HT1080 (cell line): ENCODE results near the gene HAP1. TPM values are rescaled to one million over a fixed set of nuclear protein-coding genes. Genes with fewer than 3 reads are reported as not detected.
A peak's percentile ranks its signal among the peaks of the same experiment; 100 is the strongest.
"Not testable (repeated sequence)": the region's sequence is repeated elsewhere in the genome, so short reads cannot be mapped to it uniquely, and the experiment has no call there.

Experiments used
- DNase-seq: peaks from one replicate; pipeline ENCODE4 v3.0.0-alpha.2; 2015; ENCODE audit warnings: low read depth
- total RNA-seq: library from RNA; depleted of rRNA; stranded (reverse); fragments of >200 nt; shearing (Covaris generic); gene quantifications from 2 replicates; pipeline ENCODE4 v1.2.3, GENCODE V29; 2014

Gene HAP1
- total RNA-seq, 1 experiment from 2014 or later = 0.10 TPM

GRCh38 chr17:41691031-41691777 is 43.2 kb downstream of the HAP1 start:
- DNase-seq = no peak

GRCh38 chr17:41690497-41690896 is 43.9 kb downstream of the HAP1 start:
- DNase-seq = no peak

GRCh38 chr17:41689497-41690299 is 44.7 kb downstream of the HAP1 start:
- peak; percentile 63 for DNase-seq

- peak; percentile 99 for DNase-seq
Measured at GRCh38 chr17:41688641-41689496, 45.6 kb downstream of the HAP1 start, which contains the start of gene EIF1. Gene EIF1, plus strand, starts transcription at chr17:41688885. Its CDS starts 154 bp downstream, at chr17:41689039.

- peak; percentile 70 for DNase-seq
Measured at GRCh38 chr17:41687828-41688640, 46.4 kb downstream of the HAP1 start.

GRCh38 chr17:41686281-41686680 is 48.2 kb downstream of the HAP1 start:
- DNase-seq = no peak

- not testable (repeated sequence) for DNase-seq
Measured at GRCh38 chr17:41685753-41686152, 48.7 kb downstream of the HAP1 start.

DNA sequence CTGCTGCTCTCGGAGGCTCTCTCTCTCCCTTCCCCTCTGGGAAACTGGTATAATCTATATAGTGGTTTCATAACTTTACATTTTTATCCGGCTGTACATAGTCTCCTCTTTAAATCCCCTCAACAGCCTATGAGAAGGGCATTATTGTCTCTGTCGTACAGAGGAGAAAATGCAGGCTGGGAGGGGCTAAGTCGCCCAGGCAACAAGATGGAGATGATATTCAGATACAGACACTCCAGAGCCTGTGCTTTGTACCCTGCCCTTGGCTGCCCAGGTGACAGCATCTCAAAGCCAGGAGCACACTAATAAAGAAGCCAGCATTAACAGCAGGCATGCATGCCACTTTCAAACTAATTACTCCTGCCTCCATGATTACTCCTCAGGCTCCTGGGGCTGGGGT is 50.4 kb downstream of the HAP1 start:
- no peak for DNase-seq

DNA sequence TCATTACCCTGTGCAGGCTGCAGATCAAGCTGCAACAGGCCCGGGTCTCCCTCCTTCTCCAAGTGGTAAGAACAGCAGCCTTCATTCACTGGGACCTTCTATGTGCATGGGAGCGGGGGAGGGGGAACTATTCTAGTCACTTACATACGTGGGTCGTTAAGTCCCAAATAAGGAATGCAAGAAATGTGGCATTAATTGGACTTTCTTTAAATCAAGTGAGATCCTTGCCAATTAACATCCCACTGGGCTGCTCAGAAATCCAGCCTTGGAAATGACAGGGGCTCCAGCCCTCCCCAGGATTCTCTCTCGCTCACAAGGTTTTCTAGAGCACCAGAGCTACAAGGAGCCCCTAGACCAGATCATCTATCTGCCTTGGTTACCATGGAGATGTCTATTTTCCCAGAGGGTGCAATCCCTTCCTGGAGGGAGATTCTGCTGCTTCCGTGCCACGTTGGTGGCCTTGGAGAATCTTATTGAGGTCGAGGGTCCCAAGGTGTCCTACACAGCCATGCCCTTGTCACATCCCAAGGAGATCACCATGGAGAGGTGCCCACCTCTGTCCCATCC is 50.9 kb downstream of the HAP1 start:
- DNase-seq = no peak

DNA sequence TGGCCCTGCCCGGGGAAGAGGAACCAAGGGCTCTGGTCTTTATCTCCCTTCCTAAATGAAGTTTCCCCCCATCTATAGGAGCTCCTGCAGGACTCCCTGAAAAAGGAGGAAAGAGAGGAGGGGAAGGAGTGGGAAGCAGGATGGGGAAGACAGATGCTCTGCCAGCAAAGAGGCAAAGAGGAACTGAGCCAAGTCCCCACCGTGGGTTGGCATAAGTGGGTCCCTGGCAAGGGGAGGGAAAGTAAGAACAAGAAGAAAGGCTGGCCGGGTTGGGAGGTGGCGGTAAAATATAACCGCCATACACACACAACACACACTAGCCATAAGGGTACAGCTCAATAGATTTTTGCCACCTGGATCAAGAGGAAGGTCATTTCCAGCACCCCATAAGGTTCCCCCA is 51.8 kb downstream of the HAP1 start:
- DNase-seq = no peak

GRCh38 chr17:41681776-41682175 is 52.7 kb downstream of the HAP1 start:
- no peak for DNase-seq

DNA sequence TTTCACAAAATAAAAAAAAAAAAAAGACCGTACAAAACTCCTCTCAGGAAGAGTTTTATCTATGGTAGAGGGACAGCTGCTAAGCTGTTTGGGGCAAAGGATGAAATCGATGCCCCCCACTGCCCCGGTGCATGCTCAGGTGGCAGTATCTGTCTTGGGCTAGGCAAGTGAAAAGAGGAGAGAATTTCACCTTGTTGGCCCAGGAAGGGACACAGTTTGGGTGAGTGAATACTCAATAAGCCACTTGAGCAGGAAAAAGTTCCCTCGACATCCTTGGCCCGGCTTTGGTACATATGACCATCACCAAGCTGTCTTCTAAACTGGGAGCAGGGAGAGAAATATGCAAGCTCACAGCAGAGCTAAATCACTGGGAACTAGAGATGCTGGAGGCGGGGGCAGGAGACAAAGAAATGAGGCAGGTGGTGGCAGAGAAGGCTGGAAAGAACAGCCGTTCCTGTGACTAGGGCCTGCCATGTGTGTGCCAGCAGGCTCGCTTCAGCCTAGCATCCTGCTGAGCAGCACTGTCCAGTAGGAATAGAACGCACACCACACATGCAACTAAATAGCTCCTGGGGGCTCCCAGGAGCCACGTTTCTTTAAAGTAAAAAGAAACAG is 53.9 kb downstream of the HAP1 start:
- no peak for DNase-seq

GRCh38 chr17:41679740-41680425 is 54.6 kb downstream of the HAP1 start:
- DNase-seq = no peak

DNA sequence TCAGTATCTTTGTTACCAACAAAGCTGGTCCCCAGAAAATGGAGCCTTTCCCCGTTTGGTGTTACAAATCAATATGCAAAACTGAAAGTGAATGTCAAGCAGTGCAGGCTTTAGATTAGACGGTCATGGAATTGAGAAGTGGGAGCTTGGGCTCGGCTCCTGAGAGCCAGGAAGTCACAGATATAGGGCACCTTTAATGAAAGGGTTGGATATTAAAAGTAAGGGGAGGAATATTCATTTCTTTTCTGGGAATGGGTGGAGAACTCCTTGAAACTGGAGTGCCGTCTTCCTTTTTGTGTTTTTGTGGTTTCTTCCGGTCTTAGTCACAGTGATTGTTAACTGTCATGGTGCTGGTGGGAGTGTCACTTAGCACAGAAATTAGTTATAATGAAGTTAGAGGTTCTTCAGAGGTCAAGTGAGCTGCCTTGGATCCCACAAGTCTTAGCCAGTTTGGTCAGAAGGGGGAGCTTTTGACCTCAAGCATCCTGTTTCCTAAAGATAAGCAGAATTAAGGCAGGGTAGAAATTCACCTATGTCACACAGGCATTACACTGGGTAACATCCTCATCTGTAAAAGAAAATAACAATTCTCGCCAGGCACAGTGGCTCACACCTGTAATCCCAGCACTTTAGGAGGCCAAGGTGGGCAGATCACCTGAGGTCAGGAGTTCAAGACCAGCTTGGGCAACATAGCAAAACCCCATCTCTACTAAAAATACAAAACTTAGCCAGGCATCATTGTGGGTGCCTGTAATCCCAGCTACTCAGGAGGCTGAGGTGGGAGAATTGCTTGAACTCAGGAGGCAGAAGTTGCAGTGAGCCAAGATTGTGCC is 55.3 kb downstream of the HAP1 start:
- peak; percentile 94 for DNase-seq

- DNase-seq = peak; percentile 89
Measured at GRCh38 chr17:41678411-41678906, 56.0 kb downstream of the HAP1 start.

GRCh38 chr17:41676058-41676419 is 58.4 kb downstream of the HAP1 start:
- no peak for DNase-seq

DNA sequence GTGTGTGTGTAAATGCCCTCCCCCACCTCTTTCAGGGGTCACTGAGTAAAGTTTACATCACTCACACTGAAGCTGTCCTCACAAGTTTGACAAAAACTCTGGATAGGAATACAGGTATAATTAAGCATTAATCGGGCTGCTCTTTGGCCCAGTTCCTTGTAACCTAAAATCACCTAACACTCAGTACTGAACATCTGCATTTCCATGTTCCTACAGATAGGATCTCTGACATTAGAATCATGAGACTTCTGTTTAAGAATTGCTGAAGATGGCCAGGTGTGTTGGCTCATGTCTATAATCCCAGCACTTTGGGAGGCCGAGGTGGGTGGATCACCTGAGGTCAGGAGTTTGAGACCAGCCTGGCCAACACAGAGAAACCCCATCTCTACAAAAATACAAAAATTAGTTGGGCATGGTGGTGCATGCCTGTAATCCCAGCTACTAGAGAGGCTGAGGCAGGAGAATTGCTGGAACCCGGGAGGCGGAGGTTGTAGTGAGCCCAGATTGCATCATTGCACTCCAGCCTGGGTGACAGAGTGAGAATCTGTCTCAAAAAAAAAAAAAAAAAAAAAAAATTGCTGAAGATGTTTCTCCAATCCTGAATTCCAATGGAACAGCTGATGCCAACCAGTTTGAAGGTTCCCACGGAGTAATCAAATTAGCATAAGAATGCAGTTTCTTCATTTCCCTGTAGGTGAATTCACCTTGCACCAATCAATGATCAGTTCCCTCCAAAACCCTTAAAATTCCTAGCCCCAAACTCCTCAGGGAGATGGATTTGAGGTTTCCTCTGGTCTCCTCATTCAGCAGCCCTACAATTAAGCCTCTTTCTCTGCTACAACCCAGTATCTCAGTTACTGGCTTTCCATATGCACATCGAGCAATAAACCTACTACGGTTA is 59.0 kb downstream of the HAP1 start:
- DNase-seq = not testable (repeated sequence)
